Measurements from ENCODE around the gene NECTIN4.

The NECTIN4 gene

DNA sequence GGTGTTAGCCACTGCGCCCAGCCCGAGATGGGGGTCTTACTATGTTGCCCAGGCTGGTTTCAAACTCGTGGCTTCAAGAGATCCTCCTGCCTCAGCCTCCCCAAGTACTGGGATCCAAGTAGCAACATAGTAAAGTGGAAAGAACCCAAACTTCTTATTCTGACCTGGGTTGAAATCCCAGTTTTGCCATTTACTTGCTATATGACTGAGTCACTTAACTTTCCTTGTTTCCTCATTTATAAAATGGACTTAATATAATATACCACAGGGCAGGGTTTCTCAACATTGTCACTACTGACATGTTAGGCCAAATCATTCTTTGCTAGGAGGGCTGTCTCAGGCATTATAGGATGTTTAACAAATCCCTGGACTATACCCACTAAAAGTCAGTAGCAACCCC, 21.8 kb upstream of the NECTIN4 start:
- no peak for DNase-seq

DNA sequence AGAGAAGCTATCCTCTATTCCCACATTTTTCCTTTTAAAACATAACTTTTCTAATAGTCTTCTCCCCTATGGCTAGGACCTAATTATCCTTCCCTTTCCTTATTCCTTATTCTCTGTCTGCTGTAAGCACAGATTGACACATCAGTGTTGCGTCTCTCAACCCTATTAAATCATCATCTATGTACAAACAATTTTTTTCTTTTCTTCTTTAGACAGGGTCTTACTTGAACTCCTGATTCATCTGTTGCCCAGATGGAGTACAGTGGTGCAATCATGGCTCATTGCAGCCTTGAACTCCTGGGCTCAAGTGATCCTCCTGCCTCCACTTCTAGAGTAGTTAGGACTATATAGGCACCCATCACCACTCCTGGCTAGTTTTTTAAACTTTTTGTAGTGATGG, 17.1 kb upstream of the NECTIN4 start:
- no peak for DNase-seq

DNA sequence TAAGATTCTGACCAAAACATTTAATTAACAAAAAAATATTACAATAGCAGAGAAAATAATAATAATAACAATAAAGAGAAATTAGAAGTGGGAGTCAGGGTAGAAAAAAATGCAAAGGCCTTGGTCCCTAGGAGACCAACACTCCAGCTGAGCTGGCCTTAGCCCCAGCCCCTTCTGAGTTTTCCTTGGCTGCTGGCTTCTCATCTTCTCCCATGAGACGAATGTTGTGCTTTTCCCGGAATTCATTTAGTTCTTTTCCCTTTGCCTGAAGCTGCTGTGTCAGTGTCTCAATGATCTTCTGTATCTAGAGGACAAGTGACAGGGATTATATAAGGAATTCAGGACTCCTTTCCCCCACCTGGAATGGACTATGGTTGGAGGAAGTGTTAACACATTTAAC, 11.2 kb upstream of the NECTIN4 start:
- no peak for DNase-seq

DNA sequence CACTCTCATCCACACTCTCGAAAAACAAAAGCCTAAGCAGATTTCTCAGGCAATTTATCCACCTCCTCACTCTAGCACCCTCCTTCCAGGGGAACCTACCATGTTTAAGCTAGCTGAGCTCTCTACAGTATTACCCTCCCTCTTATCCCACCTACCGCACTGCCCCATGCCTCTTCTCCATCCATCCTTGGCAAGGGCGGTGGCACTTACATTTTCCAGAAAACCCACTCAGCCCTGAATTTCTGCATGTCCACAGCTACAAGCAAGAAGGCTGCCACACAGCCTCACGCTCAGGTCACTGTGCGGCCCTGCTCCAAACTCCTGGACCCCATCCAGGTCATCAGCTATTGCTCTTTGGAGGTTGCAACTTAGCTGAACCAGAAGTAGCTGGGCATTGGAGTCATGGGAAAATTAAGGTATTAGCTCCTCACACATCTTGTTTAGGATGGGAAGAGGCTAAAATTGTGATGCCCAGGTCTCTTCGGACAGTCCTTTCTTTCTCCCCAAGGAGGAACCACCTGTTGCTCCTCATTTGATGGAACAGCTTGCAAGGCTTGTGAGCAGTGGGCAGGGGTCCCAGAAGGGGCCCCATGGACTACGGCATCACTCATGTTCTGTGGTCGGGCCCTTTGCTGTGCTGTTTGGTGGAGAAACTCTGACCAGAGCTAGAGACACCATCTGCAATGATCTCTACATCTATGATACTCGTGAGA, 9.9 kb upstream of the NECTIN4 start:
- DNase-seq: no peak

DNA sequence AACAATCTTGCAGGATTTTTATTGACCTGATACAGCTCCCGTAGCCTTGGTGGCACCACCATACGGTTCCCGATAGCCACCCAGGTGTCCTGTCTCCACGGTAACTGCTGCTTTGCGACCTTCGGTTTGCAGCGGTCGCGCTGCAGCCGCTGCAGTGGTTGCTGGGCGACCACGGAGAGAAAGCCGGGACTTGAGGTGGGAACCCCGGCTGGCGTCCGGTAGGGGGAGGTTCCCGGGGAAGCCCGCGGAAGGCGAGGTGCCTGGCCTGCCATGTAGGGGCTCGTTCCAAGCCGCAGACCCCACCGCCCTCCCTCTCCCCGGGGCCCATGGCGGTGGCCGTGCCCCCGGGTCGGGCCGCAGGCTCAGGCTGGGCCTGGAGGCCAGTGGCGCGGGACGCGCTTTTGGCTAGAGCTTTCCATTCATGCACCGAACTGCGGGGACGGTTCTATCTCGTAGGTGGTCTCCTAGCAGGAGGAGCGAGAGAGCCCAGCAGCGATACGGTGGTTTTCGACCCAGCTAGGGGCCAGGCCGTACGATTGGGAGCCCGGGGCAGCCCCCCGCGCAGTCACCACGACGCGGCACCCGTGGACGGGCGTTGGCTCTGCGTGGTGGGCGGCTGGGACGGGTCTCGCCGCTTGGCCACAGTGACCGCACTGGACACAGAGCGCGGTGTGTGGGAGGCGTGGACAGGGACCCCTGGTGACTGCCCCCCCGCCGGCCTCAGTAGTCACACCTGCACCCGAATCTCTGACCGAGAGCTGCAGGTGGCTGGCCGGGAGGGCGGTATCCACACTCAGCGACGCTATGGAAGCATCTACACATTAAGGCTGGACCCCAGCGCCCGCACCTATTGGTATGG, 9.1 kb upstream of the NECTIN4 start, which contains the start of gene KLHDC9:
Gene KLHDC9 (plus strand): TSS at position 152 of the 859 bp plus-strand sequence. CDS start 175 bp downstream, at position 327.
- DNase-seq: peak; percentile 47 to 75

DNA sequence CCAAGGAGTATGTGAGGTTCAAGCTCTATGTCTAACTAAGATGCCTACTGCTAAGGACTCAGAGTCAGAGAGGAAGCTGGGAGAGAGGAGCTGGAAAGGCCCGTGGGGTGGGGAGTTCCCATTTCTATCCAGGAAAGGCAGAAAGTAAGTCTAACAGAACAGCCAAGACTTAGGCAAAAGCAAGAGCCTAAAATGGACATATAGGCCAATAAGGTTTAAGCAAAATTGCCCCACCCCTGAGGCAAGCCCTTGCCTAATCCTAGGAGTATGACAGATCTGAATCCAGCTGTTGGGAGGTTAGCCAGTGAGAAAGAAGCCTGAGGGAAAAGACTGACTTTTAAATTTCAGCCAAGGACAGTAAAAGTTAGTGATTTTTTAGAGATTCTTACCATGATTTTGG, 7.2 kb upstream of the NECTIN4 start:
- no peak for DNase-seq

DNA sequence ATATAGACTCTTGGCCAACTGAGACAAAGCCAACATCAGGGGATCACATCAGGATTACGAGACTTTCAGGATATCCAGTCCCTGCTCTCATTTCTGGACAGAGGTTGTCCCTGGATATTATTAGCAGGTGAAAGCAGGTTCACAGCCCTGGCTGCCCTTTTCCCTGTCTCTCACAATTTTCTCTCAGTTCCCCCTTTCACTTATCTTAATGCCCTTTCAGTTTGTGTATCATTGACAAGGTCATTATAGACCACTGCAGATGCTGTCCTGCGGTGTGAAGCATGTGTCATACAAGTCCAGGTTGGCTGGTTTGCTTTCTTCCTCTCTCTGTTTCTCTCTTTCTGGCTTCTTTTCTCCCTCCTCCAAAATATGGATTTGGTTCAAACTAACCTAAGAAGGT, 6.7 kb upstream of the NECTIN4 start:
- DNase-seq: no peak

DNA sequence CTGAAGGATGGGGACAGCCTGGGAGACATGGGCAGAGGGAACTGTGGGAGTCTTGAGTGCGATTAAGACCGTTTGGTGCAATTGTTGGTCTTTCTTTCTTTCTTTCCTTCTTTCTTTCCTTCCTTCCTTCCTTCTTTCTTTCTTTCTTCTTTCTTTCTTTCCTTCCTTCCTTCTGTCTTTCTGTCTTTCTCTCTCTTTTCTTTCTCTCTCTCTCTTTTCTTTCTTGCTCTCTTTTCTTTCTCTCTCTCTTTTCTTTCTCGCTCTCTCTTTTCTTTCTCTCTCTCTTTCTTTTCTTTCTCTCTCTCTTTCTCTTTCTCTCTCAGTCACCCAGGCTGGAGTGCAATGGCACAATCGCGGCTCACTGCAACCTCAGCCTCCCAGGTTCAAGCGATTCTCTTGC, 5.9 kb upstream of the NECTIN4 start:
- DNase-seq: no peak

DNA sequence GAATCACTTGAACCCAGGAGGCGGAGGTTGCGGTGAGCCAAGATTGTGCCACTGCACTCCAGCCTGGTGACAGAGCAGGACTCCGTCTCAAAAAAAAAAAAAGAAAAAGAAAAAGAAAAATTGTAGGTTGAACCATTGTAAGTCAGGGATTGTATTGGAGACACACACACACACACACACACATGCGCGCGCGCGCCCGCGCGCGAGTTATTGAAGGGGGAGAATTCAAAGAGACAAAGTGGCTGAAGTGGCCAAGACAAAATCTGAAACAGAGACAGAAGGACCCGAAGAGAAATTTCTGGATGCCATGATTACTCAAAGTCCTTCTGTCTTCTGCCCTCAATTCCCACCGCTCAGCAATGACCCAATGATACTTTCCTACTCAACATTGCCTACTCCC, 5.1 kb upstream of the NECTIN4 start:
- DNase-seq: no peak

DNA sequence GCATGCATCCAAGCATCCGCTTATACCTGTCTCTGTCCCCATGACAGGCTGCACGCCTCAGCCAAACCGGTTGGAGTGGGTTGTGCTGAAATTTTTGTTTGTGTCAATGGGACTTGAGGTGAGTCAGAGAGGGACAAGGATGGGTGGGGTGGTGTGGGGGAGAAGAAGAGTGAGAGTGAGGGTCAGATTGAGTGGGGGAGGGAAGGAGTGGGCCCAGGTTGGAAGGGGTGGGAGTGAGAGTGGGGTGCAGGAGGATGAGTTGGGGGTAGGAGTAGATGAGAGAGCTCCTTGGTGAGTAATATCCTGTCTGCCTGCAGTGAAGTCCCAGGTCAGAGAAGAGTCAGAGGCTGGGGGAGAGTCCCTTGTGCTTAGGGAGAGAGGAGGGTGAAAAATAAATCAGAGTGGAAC, 3.3 kb upstream of the NECTIN4 start:
- no peak for DNase-seq

DNA sequence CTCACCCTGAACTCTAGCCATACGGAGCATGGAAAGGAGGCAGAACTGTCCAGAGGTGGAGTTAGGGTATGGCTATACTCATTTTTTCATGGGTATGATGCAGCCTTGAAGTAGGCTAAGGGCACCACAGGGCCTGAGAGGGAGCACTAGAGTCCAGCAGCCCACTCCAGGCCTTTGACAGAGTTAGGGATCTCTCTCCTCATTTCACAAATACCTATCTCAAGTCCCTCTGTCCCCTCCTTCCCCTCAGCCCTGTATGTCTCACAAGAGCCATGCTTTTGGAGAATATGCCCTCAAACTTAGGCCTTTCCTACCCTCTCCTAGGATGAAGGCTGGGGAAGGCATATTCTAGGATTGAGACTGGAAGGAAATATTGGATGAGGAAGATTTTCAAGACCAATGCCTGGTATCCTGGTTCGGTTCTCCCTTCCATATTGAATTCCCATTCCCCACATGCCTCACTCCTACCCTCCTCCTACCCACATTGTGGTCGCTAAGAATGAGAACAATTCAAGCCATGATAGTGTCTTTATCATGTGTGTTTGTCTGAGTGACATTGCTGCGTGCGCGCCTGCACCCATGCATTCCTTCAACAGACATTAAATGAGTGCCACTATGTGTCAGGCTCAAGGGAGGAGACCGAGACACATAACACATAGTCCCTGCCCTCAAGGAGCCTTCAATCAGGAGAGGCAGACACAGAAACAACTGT, 2.6 kb upstream of the NECTIN4 start:
- DNase-seq: no peak

DNA sequence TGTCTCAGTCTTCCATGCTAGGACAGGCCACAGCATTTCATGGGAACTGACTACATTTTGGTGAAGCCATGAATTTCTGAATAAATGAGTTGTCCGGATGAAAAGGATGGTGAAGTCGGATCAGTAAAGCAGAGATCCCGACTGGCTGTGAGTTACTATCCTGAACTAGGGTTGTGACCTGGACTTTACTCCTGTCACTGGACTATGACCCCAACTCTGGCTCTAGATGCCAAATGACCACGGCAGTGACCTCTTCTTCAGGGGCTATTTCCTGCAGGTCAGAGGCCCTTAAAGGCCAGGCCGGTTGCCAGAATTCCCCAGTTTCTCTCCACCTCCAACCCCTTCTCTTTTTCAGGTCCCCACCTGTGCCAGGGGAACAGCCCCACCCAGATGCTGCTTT, 1.7 kb upstream of the NECTIN4 start:
- DNase-seq: no peak

DNA sequence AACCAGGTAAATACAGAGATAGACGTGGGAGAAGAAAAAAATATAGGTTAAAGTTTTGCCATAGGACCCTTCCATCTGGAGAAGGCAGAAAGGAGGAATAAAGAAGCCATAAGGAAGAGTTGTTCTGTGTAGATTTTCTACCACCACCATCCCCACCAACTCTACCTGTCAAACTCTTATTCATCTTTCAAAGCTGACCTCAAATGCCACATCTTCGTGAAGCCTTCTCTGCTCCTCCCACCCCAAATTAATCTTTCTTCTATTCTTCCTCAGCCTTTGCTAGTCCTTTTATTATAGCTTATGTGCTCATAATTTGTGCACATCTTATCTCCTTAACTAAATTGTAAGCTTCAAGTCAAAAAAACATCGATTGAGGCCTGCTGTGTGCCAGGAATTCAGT, 1.3 kb upstream of the NECTIN4 start:
- no peak for DNase-seq

DNA sequence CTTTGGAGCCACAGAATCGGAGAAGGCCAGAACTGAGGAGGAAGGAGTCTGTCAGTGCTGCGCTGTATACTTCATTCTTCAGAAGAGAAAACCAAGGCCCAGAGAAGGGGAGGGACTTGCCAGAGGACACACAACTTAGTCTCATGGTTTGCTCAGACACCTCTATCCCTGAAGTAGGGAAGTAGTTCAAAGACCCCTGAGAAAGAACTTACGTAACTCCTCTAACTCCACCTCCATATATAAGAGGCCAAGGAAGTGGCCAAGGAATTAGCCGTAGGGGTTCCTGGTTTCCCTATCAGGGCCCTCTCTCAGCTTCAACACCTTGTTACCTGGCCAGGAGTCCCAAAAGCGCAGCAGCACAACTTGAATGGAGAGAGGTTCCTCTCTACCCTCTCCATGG, 580 bp upstream of the NECTIN4 start:
- DNase-seq: no peak

DNA sequence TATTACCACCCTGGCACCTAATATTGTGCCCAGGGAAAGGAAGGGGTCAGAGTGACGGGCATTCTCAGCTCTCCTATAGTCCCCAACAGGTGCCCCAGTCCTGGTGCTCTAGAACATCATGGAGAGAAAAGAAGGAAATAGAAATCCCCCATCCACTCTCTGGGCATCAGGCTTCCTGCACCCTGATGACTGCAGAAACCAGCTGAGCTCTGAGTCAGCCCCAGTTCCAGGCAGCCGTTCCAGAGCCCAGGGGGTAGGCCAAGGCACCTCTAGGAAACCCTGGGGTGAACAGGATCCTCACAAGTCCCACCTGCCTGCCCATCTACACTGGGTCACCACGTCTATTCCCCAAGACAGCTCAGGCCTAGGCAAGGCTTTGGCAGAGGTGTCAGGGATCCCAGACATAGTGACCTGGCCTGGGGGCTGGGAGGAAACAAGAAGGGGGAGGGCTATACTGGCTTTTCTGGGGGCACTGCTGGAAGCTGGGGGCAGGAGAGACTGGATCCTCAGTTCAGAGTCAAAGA, 709 bp downstream of the NECTIN4 start:
- no peak for DNase-seq

DNA sequence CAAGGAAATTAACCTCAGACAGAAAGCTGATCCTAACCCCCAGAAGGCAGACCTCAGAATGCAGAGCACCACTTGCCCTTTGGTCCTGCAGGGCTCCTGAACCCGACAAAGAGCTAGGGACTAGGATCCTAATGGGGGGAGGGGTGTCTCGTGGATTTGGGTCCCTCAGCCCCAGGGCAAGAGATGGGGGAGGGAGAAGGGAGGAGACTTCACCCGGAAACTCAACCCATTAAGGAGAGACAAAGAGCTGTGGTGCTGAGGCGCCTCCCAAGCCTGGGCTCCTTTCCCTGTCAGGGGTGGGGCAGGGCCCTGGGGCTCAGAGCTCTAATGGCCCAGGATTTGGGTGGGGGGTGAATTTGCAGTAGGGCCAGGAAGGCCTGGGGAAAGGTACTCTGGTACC, 2.9 kb downstream of the NECTIN4 start:
- no peak for DNase-seq

DNA sequence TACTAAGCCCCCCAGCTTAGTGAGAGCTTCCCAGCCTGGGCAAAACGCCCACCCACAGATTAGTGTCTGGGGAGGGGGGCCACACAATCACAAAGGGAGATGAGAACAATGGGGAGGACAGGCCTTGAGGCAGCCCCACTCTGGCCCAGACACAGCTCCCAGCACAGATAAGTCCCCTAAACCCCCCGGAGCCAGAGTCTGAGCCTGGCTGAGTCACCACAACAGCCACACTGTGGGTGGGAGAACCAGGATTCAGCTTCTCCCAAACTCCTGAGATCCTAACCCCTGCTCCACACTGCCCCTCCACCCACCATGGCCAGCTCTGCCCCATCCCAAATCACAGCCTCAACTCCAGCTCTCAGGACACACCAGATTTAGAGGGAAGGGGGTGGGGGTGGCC, 4.2 kb downstream of the NECTIN4 start:
- no peak for DNase-seq

DNA sequence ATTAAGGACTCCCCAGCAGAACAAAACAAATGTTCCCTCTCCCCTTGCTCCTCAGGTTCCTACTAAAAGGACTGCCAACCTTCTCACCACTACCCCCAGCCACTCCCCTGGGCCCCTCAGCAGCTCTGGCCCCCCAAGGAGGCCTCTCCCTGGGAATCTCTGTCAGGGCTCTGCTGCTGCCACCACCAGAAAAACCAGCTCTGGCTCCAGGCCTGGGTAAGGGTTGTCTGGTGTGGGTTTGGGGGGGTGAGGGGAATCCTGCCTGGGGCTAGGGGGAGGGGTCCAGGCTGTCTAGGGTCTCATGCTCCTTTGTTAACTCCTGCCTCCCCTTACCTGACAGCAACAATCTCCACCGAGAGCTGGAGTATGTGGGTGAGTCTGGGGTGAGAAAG, 4.8 kb downstream of the NECTIN4 start:
- DNase-seq: no peak

DNA sequence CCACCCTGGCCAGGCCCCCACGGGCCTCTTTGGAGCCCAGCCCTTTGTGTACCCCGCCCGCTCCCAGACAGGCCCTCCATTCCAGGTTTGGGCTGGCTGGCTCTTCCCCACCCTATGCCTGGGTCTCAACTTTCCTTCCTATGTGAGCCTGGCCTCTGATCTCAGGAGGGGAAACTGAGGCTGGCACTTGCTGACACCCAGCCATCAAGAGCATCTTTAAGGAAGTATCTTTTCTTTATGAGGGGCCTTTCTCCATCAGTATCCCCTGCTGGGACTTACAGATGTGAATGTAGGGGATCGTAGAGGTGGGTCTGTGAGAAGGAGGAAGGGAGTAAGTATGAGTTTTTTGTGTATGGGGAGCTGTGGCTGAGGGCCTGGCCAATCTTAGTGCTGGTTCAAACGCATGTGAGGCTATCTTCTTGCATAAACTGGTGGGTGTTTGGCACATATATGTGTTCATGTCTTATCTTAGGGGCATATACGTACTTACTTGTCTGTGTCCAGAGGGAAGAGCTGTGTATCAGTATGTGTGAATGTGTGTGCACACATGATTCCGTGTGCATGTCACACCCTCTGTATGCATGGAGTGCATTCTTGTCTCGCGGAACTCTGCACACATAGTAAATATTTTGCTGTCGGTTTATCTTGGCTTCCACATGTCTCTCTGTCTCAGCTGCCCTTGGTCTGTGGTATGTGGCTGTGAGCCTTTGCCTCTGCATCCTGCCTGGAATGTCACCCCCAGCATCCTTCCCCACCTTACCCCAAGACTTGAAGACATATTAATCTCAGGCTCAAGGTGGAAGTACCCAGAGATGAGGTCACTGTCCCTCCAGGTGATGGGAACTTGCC, 5.4 kb downstream of the NECTIN4 start:
- DNase-seq: no peak

DNA sequence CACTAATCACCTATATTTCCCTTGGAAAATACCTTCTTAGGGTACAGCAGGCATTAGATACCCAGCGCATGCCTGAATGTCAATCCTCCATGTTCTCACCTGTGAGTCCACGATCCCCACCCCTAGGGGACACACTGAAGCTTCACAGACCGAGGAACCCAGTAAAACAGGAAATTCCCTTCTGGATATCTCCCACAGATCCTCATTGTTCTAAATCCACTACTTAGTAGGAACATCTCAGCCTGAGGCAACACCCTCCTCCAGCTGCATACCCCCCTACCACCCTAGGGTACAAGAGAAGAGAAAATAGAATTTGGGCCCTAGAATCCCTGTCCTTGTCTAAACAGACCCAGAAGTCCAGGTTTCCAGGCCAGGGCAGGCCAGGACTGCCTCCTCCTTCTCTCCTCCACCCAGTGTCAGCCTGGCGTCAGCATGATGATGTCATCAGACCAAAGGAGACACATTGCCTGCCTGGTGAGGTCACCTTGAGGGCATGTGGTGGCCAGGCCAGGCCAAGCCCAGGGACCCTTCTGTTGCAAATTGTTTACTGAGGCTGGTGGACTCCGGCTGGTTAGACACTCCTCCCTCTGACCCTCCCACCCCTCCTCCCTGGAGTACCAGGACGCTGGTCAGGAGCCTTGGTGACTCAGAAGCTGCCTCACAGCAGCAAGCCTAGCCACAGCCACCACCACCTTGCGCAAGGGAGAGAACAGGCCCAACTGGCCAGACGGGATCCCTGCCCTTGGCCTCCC, 6.2 kb downstream of the NECTIN4 start:
- no peak for DNase-seq

DNA sequence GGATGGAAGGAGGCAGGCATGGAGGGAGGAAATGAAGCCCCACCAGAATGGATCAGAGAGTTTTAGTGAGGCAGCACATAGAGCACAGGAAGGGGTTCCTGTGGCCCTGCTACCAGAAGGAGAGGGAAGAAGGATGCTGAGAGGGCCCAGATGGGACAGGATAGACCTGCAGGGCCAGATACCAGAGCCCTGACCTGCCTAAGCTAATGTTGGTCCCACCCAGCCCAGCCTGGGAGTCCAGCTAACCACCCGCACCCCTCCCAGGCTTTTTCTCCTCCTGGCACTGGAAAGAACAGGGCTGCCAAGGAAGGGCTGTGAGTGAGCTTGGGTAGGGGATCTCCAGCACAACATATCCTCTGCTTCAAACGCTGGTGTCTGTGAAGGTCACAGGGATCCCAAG, 6.9 kb downstream of the NECTIN4 start:
- DNase-seq: no peak

DNA sequence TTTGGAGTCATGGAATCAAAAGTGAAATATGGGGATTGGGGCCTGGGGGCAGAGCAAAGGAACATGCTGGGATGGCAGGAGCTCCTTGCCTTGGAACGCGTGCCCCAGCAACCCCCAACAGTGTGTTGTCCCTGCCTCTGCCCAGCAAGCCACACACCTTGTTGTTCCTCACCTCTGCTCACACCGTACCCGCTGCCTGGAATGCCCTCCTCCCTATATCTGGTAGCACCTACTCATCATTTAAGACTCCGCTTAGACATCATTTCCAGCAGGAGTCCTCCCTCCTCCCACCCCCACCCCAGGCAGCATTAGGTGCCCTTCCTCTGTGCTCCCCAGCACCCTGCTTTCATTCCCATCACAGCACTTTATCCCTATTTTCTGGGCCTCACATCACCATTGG, 7.8 kb downstream of the NECTIN4 start:
- no peak for DNase-seq
